ENCODE data around the gene LILRB1.

DNA sequence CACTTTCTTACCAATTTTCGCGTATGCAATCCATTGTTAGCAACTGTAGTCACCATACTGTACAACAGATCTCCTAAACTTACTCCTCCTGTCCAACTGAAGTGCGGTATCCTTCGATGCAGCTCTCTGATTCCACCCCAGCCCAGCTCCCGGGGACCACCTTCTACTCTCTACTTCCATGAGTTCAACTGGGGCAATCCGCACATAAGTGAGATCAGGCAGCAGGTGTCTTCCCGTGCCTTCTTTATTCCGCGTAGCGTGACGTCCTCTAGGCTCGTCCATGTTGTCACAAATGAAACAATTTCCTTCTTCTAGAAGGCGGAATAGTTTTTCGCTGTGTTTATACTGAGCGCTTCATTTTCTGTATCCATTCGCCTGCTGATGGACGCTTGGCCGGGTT, 8.4 kb downstream of the LILRB1 start:
- TF ChIP-seq ZFX (IDR thresholded peaks at IDR 0.05; ENCODE audit: borderline replicate concordance), result no peak
- no peak for TF ChIP-seq CTCF (IDR thresholded peaks at IDR 0.05)

All from 22Rv1 (cell line).